Neural progenitor cell (in vitro differentiated cells): ENCODE data around the gene DOCK3. TPM values are rescaled to one million over a fixed set of nuclear protein-coding genes. Genes with fewer than 3 reads are reported as not detected.

Source experiments
- DNase-seq: peaks from one replicate; pipeline ENCODE4 v3.0.0-alpha.2; 2016; ENCODE audit warnings: low spot score
- H2AFZ ChIP-seq: fragments of 200-600 bp; sonication (generic); replicated peaks from 2 replicates; pipeline ENCODE4 v1.6.1; 2016; ENCODE audit warnings: antibody characterized with exemption
- H3F3A ChIP-seq: fragments of 200-600 bp; sonication (generic); 2 replicates; pipeline ENCODE4 v1.6.1; 2016; ENCODE audit warnings: antibody characterized with exemption, low read depth
- H3K27ac ChIP-seq: fragments of 200-600 bp; sonication (generic); 2 replicates; pipeline ENCODE4 v1.5.1; 2016; ENCODE audit warnings: mild to moderate bottlenecking
- H3K27me3 ChIP-seq: fragments of 200-600 bp; sonication (generic); 2 replicates; pipeline ENCODE4 v1.6.1; 2016; ENCODE audit warnings: mild to moderate bottlenecking, moderate library complexity
- H3K36me3 ChIP-seq: fragments of 200-600 bp; sonication (generic); 2 replicates; pipeline ENCODE4 v1.5.1; 2016
- H3K4me1 ChIP-seq: fragments of 200-600 bp; sonication (generic); 2 replicates; pipeline ENCODE4 v1.6.1; 2016; ENCODE audit warnings: mixed run types
- H3K4me2 ChIP-seq: fragments of 200-600 bp; sonication (generic); 2 replicates; pipeline ENCODE4 v1.6.1; 2016
- H3K4me3 ChIP-seq: fragments of 200-600 bp; sonication (generic); 2 replicates; pipeline ENCODE4 v1.5.1; 2016
- H3K79me2 ChIP-seq: fragments of 200-600 bp; sonication (generic); 2 replicates; pipeline ENCODE4 v1.6.1; 2016; ENCODE audit warnings: low read depth
- H3K9ac ChIP-seq: fragments of 200-600 bp; sonication (generic); 2 replicates; pipeline ENCODE4 v1.6.1; 2016
- H3K9me3 ChIP-seq: fragments of 200-600 bp; sonication (generic); 2 replicates; pipeline ENCODE4 v1.5.1; 2016; ENCODE audit warnings: low read depth
- H4K20me1 ChIP-seq: fragments of 200-600 bp; sonication (generic); 2 replicates; pipeline ENCODE4 v1.6.1; 2016; ENCODE audit warnings: low read depth
- H3K27ac Mint-ChIP-seq: 3 replicates; pipeline ENCODE4 v1.8.0; 2021; ENCODE audit warnings: mixed read lengths
- H3K27me3 Mint-ChIP-seq: 2 replicates; pipeline ENCODE4 v1.8.0; 2022; ENCODE audit warnings: low read depth, mild to moderate bottlenecking, inconsistent platforms, moderate library complexity, mixed read lengths; ENCODE audit not compliant: insufficient read depth
- H3K36me3 Mint-ChIP-seq: 3 replicates; pipeline ENCODE4 v1.8.0; 2021; ENCODE audit warnings: mixed read lengths
- H3K4me1 Mint-ChIP-seq: 3 replicates; pipeline ENCODE4 v1.8.0; 2021; ENCODE audit warnings: mixed read lengths
- H3K4me3 Mint-ChIP-seq: 3 replicates; pipeline ENCODE4 v1.8.0; 2021; ENCODE audit warnings: mild to moderate bottlenecking, moderate library complexity, mixed read lengths
- H3K9me3 Mint-ChIP-seq: 3 replicates; pipeline ENCODE4 v1.8.0; 2020; ENCODE audit warnings: mixed read lengths
- EZH2 ChIP-seq: fragments of 200-600 bp; sonication (generic); IDR thresholded peaks from 2 replicates; pipeline ENCODE4 v1.6.1; 2017; ENCODE audit warnings: antibody characterized with exemption, mild to moderate bottlenecking, moderate library complexity
- EZH2phosphoT487 ChIP-seq: fragments of 200-600 bp; sonication (generic); IDR thresholded peaks from 2 replicates; pipeline ENCODE4 v1.6.1; 2017; ENCODE audit warnings: antibody characterized with exemption
- total RNA-seq: library from RNA; depleted of rRNA; stranded (reverse); fragments of >200 nt; gene quantifications from 2 replicates; pipeline ENCODE4 v1.2.3, GENCODE V29; 2015; ENCODE audit warnings: low replicate concordance
- TF ChIP-seq, protein P1 (sequence below): fragments of 200-600 bp; sonication (generic); IDR thresholded peaks from 2 replicates; pipeline ENCODE4 v1.5.1; 2017; ENCODE audit warnings: antibody characterized with exemption, mild to moderate bottlenecking

DOCK3 gene
- total RNA-seq, 1 donor from 2014 or later, result 10.7 TPM

DNA sequence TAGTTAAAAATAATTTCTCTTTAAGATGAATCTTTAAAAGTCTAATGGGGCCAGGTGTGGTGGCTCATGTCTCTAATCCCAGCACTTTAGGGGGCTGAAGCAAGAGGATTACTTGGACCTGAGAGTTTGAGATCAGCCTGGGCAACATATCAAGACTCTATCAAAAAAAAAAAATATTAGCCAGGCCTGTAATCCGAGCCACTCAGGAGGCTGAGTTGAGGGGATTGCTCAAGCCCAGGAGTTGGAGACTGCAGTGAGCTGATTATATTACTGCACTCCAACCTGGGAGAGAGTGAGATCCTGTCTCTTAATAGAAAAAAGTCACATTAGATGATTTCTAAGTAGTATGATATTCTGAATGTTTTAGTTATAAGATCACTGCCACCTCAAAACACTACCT lies 388.3 kb downstream of the DOCK3 start:
- no peak overlapping the region for H2AFZ ChIP-seq
- H4K20me1 ChIP-seq, result no peaks in the 10 kb centered on the region
- no peak overlapping the region for H3K4me2 ChIP-seq
- H3K4me1 ChIP-seq, result peaks cover 2% of the 10 kb centered on the region
- no peaks in the 10 kb centered on the region for H3F3A ChIP-seq
- DNase-seq, result no peak
- TF ChIP-seq, protein P1, sequence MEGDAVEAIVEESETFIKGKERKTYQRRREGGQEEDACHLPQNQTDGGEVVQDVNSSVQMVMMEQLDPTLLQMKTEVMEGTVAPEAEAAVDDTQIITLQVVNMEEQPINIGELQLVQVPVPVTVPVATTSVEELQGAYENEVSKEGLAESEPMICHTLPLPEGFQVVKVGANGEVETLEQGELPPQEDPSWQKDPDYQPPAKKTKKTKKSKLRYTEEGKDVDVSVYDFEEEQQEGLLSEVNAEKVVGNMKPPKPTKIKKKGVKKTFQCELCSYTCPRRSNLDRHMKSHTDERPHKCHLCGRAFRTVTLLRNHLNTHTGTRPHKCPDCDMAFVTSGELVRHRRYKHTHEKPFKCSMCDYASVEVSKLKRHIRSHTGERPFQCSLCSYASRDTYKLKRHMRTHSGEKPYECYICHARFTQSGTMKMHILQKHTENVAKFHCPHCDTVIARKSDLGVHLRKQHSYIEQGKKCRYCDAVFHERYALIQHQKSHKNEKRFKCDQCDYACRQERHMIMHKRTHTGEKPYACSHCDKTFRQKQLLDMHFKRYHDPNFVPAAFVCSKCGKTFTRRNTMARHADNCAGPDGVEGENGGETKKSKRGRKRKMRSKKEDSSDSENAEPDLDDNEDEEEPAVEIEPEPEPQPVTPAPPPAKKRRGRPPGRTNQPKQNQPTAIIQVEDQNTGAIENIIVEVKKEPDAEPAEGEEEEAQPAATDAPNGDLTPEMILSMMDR, result no peak
- TF ChIP-seq EZH2 (no peak), EZH2phosphoT487 (no peak)
- no peaks in the 10 kb centered on the region for H3K36me3 ChIP-seq
- H3K9ac ChIP-seq, result no peak overlapping the region
- no peaks in the 10 kb centered on the region for H3K27me3 ChIP-seq
- H3K4me3 Mint-ChIP-seq, result no peak overlapping the region
- no peaks in the 10 kb centered on the region for H3K27me3 Mint-ChIP-seq
- H3K27ac ChIP-seq, result no peak overlapping the region
- no peaks in the 10 kb centered on the region for H3K79me2 ChIP-seq
- no peaks in the 10 kb centered on the region for H3K9me3 ChIP-seq
- no peaks in the 10 kb centered on the region for H3K9me3 Mint-ChIP-seq
- peaks cover 5% of the 10 kb centered on the region for H3K4me1 Mint-ChIP-seq
- H3K27ac Mint-ChIP-seq, result no peak overlapping the region
- no peak overlapping the region for H3K4me3 ChIP-seq
- H3K36me3 Mint-ChIP-seq, result no peaks in the 10 kb centered on the region

DNA sequence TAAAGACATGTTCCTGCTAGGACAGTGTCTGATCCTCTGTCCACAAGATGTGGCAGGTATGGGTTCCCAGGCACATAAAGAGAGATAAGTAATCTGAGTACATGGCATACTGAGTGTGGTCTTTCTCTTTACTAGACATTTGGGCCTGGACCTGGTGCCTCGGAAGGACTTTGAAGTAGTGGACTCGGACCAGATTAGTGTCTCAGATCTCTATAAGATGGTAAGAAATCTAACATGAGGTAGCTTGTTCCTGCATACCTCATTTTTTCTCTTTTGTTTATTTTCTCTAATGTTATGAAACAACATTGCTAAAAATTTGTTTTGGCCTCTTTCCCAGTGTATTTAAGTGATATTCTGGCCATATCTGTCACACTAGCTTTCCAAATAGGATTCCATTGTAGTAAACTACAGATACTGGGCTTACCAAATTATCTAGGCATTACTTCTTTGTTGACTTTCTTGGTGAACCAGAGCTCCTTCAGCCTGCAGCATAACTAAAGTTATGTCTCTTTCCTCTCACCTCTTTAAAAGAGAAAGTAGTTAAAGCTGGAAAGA lies 400.6 kb downstream of the DOCK3 start:
- Histone ChIP-seq H4K20me1 (no peaks in the 10 kb centered on the region), H3K4me1 (no peaks in the 10 kb centered on the region), H3K79me2 (no peaks in the 10 kb centered on the region), H3K27me3 (no peaks in the 10 kb centered on the region), H3K36me3 (no peaks in the 10 kb centered on the region), H3K9ac (no peak overlapping the region), H3K9me3 (no peaks in the 10 kb centered on the region), H3K27ac (no peak overlapping the region), H2AFZ (no peak overlapping the region), H3K4me2 (no peak overlapping the region), H3F3A (no peaks in the 10 kb centered on the region), H3K4me3 (no peak overlapping the region)
- Mint-ChIP-seq H3K27ac (no peak overlapping the region), H3K27me3 (no peaks in the 10 kb centered on the region), H3K4me3 (no peak overlapping the region), H3K4me1 (no peaks in the 10 kb centered on the region), H3K9me3 (no peaks in the 10 kb centered on the region), H3K36me3 (no peaks in the 10 kb centered on the region)
- TF ChIP-seq, protein P1, result no peak
- TF ChIP-seq EZH2, result no peak
- no peak for TF ChIP-seq EZH2phosphoT487
- no peak for DNase-seq

DNA sequence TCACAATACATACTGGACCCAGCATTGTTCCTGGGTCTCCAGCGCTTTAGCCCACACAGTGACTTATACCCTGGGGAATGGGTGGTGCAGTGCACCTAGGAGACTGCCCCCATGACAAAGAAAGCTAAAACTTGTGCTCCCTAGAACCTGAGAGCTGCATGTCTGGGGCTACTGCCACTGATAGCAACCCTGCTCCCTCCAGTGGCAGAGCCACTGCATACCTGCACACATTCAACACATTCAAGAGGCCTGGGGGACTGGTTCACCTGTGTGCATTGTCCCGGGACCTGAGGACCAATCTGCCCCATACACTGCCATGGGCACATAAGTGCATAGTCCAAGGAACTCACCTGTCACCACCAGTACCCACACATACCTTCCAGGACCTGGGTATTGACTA lies 407.6 kb downstream of the DOCK3 start:
- Mint-ChIP-seq H3K4me3 (no peak overlapping the region), H3K27me3 (no peaks in the 10 kb centered on the region), H3K27ac (no peak overlapping the region), H3K36me3 (peaks cover 18% of the 10 kb centered on the region), H3K4me1 (no peaks in the 10 kb centered on the region), H3K9me3 (peaks cover 29% of the 10 kb centered on the region)
- Histone ChIP-seq H2AFZ (no peak overlapping the region), H3K4me1 (no peaks in the 10 kb centered on the region), H3K9ac (no peak overlapping the region), H3K36me3 (peaks cover 10% of the 10 kb centered on the region), H3K27ac (no peak overlapping the region), H3K79me2 (no peaks in the 10 kb centered on the region), H3K27me3 (no peaks in the 10 kb centered on the region), H3F3A (no peaks in the 10 kb centered on the region), H3K9me3 (peaks cover 21% of the 10 kb centered on the region), H3K4me3 (no peak overlapping the region), H4K20me1 (no peaks in the 10 kb centered on the region), H3K4me2 (no peak overlapping the region)
- DNase-seq, result no peak
- TF ChIP-seq EZH2, result no peak
- TF ChIP-seq EZH2phosphoT487, result no peak
- TF ChIP-seq, protein P1, result no peak
